HepG2 (cell line): ENCODE data around the gene SYNDIG1. TPM values are rescaled to one million over a fixed set of nuclear protein-coding genes. Genes with fewer than 3 reads are reported as not detected.

Source experiments
- ATAC-seq: fragments of 200-7000 bp; cut with Tn5 transposase; 3 replicates; pipeline ENCODE4 v1.9.1; 2020; ENCODE audit warnings: mild to moderate bottlenecking, moderate library complexity
- BruUV-seq: library from RNA; stranded (reverse); fragments of 400-500 nt; replicated peaks from 2 replicates; lab custom pipeline; 2021; lab: Mats Ljungman, UMichigan
- CTCF ChIA-PET: fragments of 300-600 bp; formaldehyde crosslinking; extraction: SDS; loops from one replicate; lab custom pipeline; 2021; ENCODE audit warnings: low total read pairs, inconsistent platforms, low intra/inter-chr PET ratio; lab: Yijun Ruan, JAX
- POLR2A ChIA-PET: fragments of 350-600 bp; sonication (Branson Sonifier 250); formaldehyde crosslinking; loops from one replicate; lab custom pipeline; 2020; ENCODE audit warnings: antibody characterized with exemption, inconsistent platforms; lab: Yijun Ruan, JAX
- DNase-seq: peaks from one replicate; pipeline ENCODE4 v3.0.0-alpha.2; 2015; ENCODE audit warnings: low spot score
- FAIRE-seq: peaks from 3 replicates; lab custom pipeline; 2011; peaks lifted over from hg19 to GRCh38; lab: Jason Lieb, UNC
- H2AFZ ChIP-seq: one replicate; pipeline ENCODE4 v1.6.1; 2011; ENCODE audit warnings: low read length, inconsistent platforms
- H3K27ac ChIP-seq: fragments of 300-600 bp; 3 replicates; pipeline ENCODE4 v1.8.0; 2011; ENCODE audit warnings: mixed run types, mild to moderate bottlenecking, mixed read lengths, low read length, inconsistent platforms; ENCODE audit not compliant: insufficient read depth; ENCODE audit errors: extremely low read length
- H3K27me3 ChIP-seq, 2 experiments: fragments of 200-600 bp in 1 of 2; 2 replicates in 1 of 2; 3 replicates in 1 of 2; pipeline versions ENCODE4 v1.6.0 to v1.8.0; 2011; ENCODE audit warnings: low read length in 2 of 2, mild to moderate bottlenecking in 2 of 2, moderate library complexity in 2 of 2, inconsistent platforms in 1 of 2; ENCODE audit not compliant: insufficient read depth in 2 of 2, control insufficient read depth in 1 of 2
- H3K36me3 ChIP-seq, 2 experiments: fragments of 200-600 bp in 1 of 2; replicated peaks in 1 of 2; 2 replicates in 1 of 2; 3 replicates in 1 of 2; pipeline versions ENCODE4 v1.5.1 to v1.8.0; 2011; ENCODE audit warnings: low read length in 2 of 2, inconsistent platforms in 1 of 2; ENCODE audit not compliant: insufficient read depth in 2 of 2, control insufficient read depth in 1 of 2
- H3K4me1 ChIP-seq: 2 replicates; pipeline ENCODE4 v1.5.1; 2012; ENCODE audit warnings: low read length, inconsistent platforms; ENCODE audit not compliant: insufficient read depth
- H3K4me2 ChIP-seq: 2 replicates; pipeline ENCODE4 v1.6.0; 2011; ENCODE audit warnings: low read depth, low read length, inconsistent platforms
- H3K4me3 ChIP-seq, 3 experiments: fragments of 200-600 bp in 1 of 3; sonication (generic), shearing (Covaris generic) in 1 of 3; replicated peaks in 1 of 3; 2 replicates each; pipeline ENCODE4 v1.5.1; 2011 to 2016; ENCODE audit warnings: low read length in 3 of 3, inconsistent platforms in 2 of 3, low read depth in 2 of 3, mild to moderate bottlenecking in 2 of 3, control low read depth in 1 of 3, mixed read lengths in 1 of 3; ENCODE audit not compliant: insufficient read depth in 1 of 3
- H3K79me2 ChIP-seq: one replicate; pipeline ENCODE4 v1.6.1; 2011; ENCODE audit warnings: low read length, inconsistent platforms; ENCODE audit not compliant: insufficient read depth
- H3K9ac ChIP-seq: 2 replicates; pipeline ENCODE4 v1.6.0; 2011; ENCODE audit warnings: mild to moderate bottlenecking, low read depth, low read length, inconsistent platforms; ENCODE audit not compliant: insufficient read depth
- H3K9me3 ChIP-seq: 2 replicates; pipeline ENCODE4 v1.5.1; 2012; ENCODE audit warnings: mild to moderate bottlenecking, low read length
- H4K20me1 ChIP-seq: 2 replicates; pipeline ENCODE4 v1.6.0; 2011; ENCODE audit warnings: inconsistent platforms, mild to moderate bottlenecking, low read length, moderate library complexity; ENCODE audit not compliant: insufficient read depth
- HMG20A ChIP-seq: IDR thresholded peaks from 2 replicates; pipeline ENCODE4 v1.6.1; 2016; ENCODE audit warnings: borderline replicate concordance
- HNRNPUL1 ChIP-seq: fragments of 200-400 bp; formaldehyde crosslinking; IDR thresholded peaks from 2 replicates; pipeline ENCODE4 v1.6.1; 2017; ENCODE audit warnings: low read depth, mild to moderate bottlenecking, low read length, moderate library complexity
- IRF2 ChIP-seq: IDR thresholded peaks from 2 replicates; pipeline ENCODE4 v1.6.1; 2018; ENCODE audit warnings: missing genetic modification reagents, missing compliant biosample characterization
- MIER3 ChIP-seq: IDR thresholded peaks from 2 replicates; pipeline ENCODE4 v1.6.1; 2016; ENCODE audit warnings: missing compliant biosample characterization, borderline replicate concordance
- NCOA2 ChIP-seq: sonication (generic); formaldehyde crosslinking; IDR thresholded peaks from 2 replicates; pipeline ENCODE4 v1.8.0; 2022; ENCODE audit warnings: inconsistent platforms
- NR1H2 ChIP-seq: sonication (generic); formaldehyde crosslinking; IDR thresholded peaks from 2 replicates; pipeline ENCODE4 v1.8.1; 2022; ENCODE audit warnings: low read depth, missing genetic modification reagents, borderline replicate concordance
- ONECUT2 ChIP-seq: sonication (generic); formaldehyde crosslinking; IDR thresholded peaks from 2 replicates; pipeline ENCODE4 v1.4.0; 2020; ENCODE audit warnings: missing genetic modification reagents
- RBM22 ChIP-seq: fragments of 200-400 bp; formaldehyde crosslinking; optimal IDR thresholded peaks from 2 replicates; pipeline ENCODE3; 2017; ENCODE audit warnings: mild to moderate bottlenecking, low read length, moderate library complexity
- ZFYVE20 ChIP-seq: sonication (generic); formaldehyde crosslinking; IDR thresholded peaks from 2 replicates; pipeline ENCODE4 v1.8.0; 2023; ENCODE audit warnings: low read depth, mild to moderate bottlenecking, moderate library complexity, missing genetic modification reagents, borderline replicate concordance
- ZMAT3 ChIP-seq: sonication (generic); formaldehyde crosslinking; conservative IDR thresholded peaks from 2 replicates; pipeline ENCODE4 v1.7.0; 2021; ENCODE audit warnings: missing genetic modification reagents
- ZNF333 ChIP-seq: sonication (generic); formaldehyde crosslinking; IDR thresholded peaks from 2 replicates; pipeline ENCODE4 v1.4.0; 2020; ENCODE audit warnings: mild to moderate bottlenecking, missing genetic modification reagents, borderline replicate concordance
- ZNF484 ChIP-seq: sonication (generic); formaldehyde crosslinking; IDR thresholded peaks from 2 replicates; pipeline ENCODE4 v1.5.1; 2020; ENCODE audit warnings: mild to moderate bottlenecking, low read depth, missing genetic modification reagents, borderline replicate concordance
- WGBS: methylation state at CpG from one replicate; pipeline ENCODE4 v1.1.6; 2017; ENCODE audit warnings: low lambda C conversion rate; 5-methylcytosine and 5-hydroxymethylcytosine counted together
- in situ Hi-C: cut with HindIII; loops from 2 replicates; pipeline ENCODE4 v1.10.0; 2017; ENCODE audit warnings: low pct_unique_long_range_greater_than_20kb; ENCODE audit not compliant: extremely low pct_ligation_motif_present
- intact Hi-C: fragments of 100-400 bp; cut with micrococcal nuclease; formaldehyde crosslinking; loops from one replicate; pipeline ENCODE4 v1.10.0; 2022; ENCODE audit not compliant: unreplicated experiment
- polyA plus RNA-seq, 8 experiments: library from polyadenylated mRNA; depleted of rRNA in 3 of 8; stranded (reverse) in 7 of 8; unstranded in 1 of 8; fragments of >200 nt; fragmentation: Illumina TruSeq in 4 of 8; extraction: Trizol in 4 of 8; gene quantifications; 2 replicates each; pipeline versions ENCODE4 v1.2.1 to v1.2.3, GENCODE V29; 2011 to 2016; ENCODE audit warnings: low read depth in 4 of 8, missing spikeins in 1 of 8, mixed read lengths in 1 of 8; ENCODE audit not compliant: insufficient read depth in 1 of 8
- total RNA-seq, 5 experiments: library from RNA; depleted of rRNA; stranded (reverse); fragments of >200 nt; fragmentation: Illumina TruSeq; extraction: Trizol; gene quantifications; 2 replicates each; pipeline ENCODE4 v1.2.3, GENCODE V29; 2016; ENCODE audit warnings: low read depth in 1 of 5
- TF ChIP-seq, protein P1 (sequence below): sonication (generic); formaldehyde crosslinking; IDR thresholded peaks from 2 replicates; pipeline ENCODE4 v1.5.0; 2020; ENCODE audit warnings: missing genetic modification reagents
- TF ChIP-seq, protein P2 (sequence below): sonication (generic); formaldehyde crosslinking; IDR thresholded peaks from 2 replicates; pipeline ENCODE4 v1.4.0; 2020; ENCODE audit warnings: mild to moderate bottlenecking, missing genetic modification reagents

Gene SYNDIG1
- total and polyA plus RNA-seq, 2 of the 13 experiments (the other 11 are each of a cell fraction or from before 2014, with no cell fraction given): not detected

DNA sequence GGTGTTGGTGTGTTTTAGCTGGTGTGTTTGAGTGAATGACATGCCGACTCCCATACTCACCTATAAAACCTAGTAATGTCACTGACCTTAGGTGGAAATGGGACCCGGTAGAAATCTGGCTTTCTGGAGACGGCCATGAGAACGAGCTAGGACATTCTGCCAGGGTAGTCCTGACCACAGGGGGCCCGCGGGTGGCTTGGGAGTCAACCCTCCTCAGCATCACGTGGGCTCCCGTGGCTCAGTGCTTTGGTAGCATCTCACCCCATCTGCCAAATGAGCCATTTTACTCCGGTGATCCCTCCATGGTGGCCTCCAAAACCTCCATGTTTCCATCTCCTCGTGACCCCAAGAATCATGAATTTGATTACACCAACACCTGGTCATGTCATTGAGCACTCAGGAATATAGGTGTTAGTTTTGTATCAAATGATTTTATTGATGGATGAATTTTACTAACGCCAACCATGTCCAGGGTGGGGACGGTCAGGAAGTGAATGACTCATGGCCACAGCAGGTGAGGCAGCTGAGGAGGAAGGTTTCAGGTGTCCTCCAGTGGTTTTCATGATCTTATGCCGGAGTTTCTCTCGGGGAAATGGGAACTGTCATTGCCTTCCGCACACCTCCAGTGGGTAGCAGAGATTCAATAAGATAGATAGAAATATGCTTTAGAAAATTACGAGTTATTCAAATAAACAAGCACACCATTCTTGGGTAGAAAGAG, 195.0 kb downstream of the SYNDIG1 start:
- FAIRE-seq: no peak
- H3K4me2 ChIP-seq: no peak overlapping the region

More for the DNA sequence above, 195.0 kb downstream of the SYNDIG1 start:
- 12% methylated on average over 16 of the region's 16 CpGs for WGBS
- no peaks in the 10 kb centered on the region for H3K4me1 ChIP-seq
- CTCF ChIA-PET: no interaction called here
- DNase-seq (no peak), ATAC-seq (no peak)
- in situ Hi-C loops (no loop called here), intact Hi-C loops (no loop called here)
- POLR2A ChIA-PET: no interaction called here
- no peak overlapping the region for H3K27ac ChIP-seq
- no peaks in the 10 kb centered on the region for H3K9me3 ChIP-seq
- no peak overlapping the region for H2AFZ ChIP-seq
- no TSS peak for BruUV-seq
- H3K27me3 ChIP-seq: peaks cover 14 to 49% of the 10 kb centered on the region in 2 experiments; a peak in 3 of 5 replicates
- H3K4me3 ChIP-seq: no peak overlapping the region
- TF ChIP-seq RBM22: no peak
- no peak for TF ChIP-seq ZMAT3 (CRISPR knock-in tag)
- TF ChIP-seq NR1H2 (CRISPR knock-in tag): no peak
- no peak for TF ChIP-seq HNRNPUL1
- TF ChIP-seq ONECUT2: no peak
- no peak for TF ChIP-seq IRF2 (CRISPR knock-in tag)
- TF ChIP-seq ZNF333 (CRISPR knock-in tag): no peak
- TF ChIP-seq, protein P1, sequence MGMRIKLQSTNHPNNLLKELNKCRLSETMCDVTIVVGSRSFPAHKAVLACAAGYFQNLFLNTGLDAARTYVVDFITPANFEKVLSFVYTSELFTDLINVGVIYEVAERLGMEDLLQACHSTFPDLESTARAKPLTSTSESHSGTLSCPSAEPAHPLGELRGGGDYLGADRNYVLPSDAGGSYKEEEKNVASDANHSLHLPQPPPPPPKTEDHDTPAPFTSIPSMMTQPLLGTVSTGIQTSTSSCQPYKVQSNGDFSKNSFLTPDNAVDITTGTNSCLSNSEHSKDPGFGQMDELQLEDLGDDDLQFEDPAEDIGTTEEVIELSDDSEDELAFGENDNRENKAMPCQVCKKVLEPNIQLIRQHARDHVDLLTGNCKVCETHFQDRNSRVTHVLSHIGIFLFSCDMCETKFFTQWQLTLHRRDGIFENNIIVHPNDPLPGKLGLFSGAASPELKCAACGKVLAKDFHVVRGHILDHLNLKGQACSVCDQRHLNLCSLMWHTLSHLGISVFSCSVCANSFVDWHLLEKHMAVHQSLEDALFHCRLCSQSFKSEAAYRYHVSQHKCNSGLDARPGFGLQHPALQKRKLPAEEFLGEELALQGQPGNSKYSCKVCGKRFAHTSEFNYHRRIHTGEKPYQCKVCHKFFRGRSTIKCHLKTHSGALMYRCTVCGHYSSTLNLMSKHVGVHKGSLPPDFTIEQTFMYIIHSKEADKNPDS: no peak
- no peak for TF ChIP-seq NCOA2 (CRISPR knock-in tag)
- TF ChIP-seq HMG20A: no peak
- no peak for TF ChIP-seq ZFYVE20 (CRISPR knock-in tag)
- TF ChIP-seq, protein P2, sequence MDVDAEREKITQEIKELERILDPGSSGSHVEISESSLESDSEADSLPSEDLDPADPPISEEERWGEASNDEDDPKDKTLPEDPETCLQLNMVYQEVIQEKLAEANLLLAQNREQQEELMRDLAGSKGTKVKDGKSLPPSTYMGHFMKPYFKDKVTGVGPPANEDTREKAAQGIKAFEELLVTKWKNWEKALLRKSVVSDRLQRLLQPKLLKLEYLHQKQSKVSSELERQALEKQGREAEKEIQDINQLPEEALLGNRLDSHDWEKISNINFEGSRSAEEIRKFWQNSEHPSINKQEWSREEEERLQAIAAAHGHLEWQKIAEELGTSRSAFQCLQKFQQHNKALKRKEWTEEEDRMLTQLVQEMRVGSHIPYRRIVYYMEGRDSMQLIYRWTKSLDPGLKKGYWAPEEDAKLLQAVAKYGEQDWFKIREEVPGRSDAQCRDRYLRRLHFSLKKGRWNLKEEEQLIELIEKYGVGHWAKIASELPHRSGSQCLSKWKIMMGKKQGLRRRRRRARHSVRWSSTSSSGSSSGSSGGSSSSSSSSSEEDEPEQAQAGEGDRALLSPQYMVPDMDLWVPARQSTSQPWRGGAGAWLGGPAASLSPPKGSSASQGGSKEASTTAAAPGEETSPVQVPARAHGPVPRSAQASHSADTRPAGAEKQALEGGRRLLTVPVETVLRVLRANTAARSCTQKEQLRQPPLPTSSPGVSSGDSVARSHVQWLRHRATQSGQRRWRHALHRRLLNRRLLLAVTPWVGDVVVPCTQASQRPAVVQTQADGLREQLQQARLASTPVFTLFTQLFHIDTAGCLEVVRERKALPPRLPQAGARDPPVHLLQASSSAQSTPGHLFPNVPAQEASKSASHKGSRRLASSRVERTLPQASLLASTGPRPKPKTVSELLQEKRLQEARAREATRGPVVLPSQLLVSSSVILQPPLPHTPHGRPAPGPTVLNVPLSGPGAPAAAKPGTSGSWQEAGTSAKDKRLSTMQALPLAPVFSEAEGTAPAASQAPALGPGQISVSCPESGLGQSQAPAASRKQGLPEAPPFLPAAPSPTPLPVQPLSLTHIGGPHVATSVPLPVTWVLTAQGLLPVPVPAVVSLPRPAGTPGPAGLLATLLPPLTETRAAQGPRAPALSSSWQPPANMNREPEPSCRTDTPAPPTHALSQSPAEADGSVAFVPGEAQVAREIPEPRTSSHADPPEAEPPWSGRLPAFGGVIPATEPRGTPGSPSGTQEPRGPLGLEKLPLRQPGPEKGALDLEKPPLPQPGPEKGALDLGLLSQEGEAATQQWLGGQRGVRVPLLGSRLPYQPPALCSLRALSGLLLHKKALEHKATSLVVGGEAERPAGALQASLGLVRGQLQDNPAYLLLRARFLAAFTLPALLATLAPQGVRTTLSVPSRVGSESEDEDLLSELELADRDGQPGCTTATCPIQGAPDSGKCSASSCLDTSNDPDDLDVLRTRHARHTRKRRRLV (CRISPR knock-in tag): no peak
- TF ChIP-seq MIER3 (CRISPR knock-in tag): no peak
- no peak for TF ChIP-seq ZNF484 (CRISPR knock-in tag)
- TF ChIP-seq, all 625 proteins: peak for 0
- H3K36me3 ChIP-seq: no peaks in the 10 kb centered on the region
- no peaks in the 10 kb centered on the region; the same call in 1 of the 2 replicates for H4K20me1 ChIP-seq
- no peak overlapping the region for H3K9ac ChIP-seq
- no peaks in the 10 kb centered on the region for H3K79me2 ChIP-seq
